Measurements from ENCODE around the gene VPS45.
A peak's percentile ranks its signal among the peaks of the same experiment; 100 is the strongest.
"Not testable (repeated sequence)": the region's sequence is repeated elsewhere in the genome, so short reads cannot be mapped to it uniquely, and the experiment has no call there.

Gene VPS45

DNA sequence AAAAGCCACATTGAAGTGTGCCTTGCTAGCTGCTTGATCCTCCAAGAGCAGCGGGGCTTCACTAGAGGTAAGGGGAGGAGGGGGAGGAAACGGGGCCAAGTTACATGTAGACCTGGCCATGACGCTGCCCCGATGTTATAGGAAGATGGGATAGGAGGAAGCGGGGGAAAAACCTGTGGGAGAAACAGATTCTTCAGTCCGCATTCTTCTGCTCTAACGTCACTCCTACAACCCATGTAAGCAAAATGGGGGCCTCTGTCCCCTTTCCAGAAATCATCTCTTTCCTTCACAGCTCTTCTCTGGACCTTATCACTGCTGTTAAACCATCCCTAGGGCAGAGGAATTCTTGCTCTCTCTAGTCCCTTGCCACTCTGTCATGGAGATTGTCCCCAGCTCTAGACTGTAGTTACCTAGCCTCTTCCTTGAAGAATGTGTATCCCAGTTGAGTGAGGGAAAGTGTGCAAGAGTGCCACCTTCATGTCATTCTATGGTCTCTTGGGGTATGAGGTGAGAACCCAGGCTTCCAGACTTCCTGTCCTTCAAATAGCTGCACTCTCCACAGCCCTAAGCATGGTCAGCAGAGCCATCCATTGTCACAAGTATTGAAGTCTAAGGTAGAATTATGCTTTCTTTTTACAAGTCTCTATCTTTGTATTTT, 93.5 kb downstream of the VPS45 start:
- DNase-seq (ENCODE audit: low read depth in 2 of 2), result no peak

DNA sequence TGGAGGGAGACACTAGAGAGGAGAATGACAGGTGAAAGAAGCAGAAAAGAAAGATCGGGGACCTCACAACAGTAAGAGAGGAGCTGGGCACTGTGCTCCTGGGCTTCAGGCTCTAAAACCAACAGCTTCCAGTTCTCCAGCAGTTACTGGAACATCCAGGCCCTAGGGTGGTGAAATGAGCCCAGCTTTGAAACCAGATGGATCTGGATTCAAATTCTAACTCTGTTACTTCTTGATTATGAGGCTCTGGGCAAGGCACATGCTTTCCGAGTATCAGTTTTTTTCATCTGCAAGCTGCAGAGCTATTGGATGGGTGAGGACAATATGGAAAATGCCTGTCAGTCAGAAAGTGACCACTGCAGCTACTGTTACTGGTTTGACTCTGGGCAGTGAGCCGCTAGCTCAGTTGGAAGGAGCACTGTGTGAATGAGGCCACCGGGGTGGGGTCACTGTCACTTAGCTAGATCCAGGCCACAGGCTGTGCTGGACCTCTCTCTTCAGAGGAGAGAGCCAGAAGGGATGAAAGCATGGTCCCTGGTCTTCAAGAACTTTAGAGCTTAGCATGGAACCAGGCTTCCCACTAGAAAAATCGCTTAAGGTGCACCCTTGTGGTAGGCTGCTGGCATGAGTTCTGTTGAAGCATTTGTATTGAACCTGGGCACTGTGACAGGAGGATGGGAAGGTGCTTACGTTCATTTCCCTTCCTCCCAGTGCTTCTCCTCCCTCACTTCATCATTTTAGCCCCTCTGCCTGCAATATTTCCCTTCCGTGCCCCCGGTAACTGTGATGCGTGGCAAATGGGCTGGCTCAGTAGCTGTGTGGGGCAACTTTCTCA, 94.4 kb downstream of the VPS45 start:
- no peak for DNase-seq (ENCODE audit: low read depth in 2 of 2)

GRCh38 chr1:150162582-150162861, 94.9 kb downstream of the VPS45 start:
- DNase-seq (ENCODE audit: low read depth in 2 of 2), result no peak

- no peak for DNase-seq (ENCODE audit: low read depth in 2 of 2)
Measured at GRCh38 chr1:150162862-150163706, 95.5 kb downstream of the VPS45 start.

DNA sequence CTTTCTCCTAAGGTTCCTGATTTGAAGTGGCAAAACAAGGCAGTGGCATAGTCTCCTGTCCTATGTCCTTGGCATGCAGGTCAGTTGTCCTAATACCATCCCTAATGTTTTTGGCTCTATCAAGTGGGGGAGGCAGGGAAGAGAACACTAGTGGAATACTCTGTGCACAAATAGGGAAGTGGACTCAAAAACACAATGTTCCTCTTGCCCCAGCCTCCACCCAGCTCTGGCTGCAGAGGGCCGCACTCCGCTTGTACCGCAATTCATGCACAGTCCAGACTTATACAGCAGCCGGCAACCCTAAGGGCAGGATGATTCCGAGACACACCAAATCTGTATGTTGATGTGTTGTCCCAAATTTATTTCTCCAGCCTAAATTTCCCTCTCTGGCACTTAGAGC, 96.6 kb downstream of the VPS45 start:
- DNase-seq (ENCODE audit: low read depth in 2 of 2), result no peak

DNA sequence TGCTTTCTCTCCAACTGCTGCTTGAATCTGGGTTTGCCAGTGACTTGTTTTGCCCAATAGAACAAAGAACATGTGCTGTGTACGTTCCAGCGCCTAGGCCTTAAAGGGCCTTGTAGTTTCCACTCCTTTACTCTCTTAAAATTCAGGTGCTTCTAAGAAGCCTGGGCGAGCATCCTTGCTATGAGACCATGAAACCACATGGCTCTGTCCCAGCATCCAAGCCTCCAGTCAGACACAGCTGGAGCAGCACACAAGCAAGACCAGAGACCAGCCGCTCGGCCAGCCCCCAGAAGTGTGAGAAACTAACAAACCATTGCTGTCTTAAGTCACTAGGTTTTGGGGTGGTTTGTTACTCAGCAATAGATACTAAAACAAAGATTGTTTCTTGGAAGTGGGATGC, 97.2 kb downstream of the VPS45 start:
- no peak for DNase-seq (ENCODE audit: low read depth in 2 of 2)

- DNase-seq (ENCODE audit: low read depth in 2 of 2), result no peak
Measured at GRCh38 chr1:150165622-150166612, 98.3 kb downstream of the VPS45 start.

DNA sequence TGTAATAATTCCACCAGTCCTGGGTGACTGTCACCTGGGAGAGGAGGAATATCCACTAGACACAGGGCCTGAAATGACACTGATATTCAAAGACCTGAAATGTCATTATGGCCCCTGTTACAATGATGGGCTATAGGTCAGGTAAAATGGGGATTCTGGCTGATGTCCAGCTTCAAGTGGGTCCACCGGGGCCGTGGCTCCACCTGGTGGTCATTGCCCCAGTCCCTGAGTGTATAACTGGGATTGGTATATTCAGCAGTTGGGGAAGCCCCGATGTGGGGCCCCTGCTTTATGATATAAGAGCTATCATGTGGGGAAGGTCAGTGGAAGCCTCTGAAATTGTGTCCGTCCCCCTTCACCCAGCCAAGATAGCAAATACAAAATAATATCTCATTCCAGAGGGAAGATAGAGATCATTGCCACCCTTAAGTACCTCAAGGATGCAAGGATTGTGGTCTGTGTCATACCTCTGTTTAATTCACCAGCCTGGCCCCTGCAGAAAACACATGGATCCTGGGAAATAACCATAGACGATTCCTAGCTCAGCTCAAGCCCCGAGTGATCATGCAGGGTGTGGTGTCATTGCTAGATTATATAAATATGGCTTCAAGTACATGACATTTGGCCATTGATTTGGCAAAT, 101.5 kb downstream of the VPS45 start:
- DNase-seq (ENCODE audit: low read depth in 2 of 2), result peak in 1 of 2 donors; percentile 29

- no peak for DNase-seq (ENCODE audit: low read depth in 2 of 2)
Measured at GRCh38 chr1:150171801-150172200, 104.2 kb downstream of the VPS45 start.

DNA sequence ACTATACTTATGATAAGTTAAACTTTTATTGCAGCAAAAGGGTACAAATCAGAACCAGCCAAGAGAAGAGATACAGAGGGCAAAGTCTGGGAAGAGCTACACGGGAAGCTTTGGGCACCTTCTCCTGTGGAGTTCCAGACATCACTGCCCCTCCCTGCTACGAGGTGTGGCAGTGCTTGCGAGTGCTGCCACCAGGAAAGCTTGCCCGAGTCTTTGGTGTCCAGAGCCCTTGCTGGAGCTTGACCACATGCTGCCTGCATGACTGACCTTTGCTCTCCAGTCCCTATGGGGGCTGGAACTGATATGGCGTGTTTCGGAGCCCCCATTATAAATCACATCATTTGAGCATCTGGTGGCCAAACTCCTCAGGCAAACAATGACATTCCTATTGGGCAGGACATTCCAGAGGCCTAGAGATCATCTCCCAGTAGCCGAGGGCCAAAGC, 105.6 kb downstream of the VPS45 start:
- DNase-seq (ENCODE audit: low read depth in 2 of 2), result no peak

DNA sequence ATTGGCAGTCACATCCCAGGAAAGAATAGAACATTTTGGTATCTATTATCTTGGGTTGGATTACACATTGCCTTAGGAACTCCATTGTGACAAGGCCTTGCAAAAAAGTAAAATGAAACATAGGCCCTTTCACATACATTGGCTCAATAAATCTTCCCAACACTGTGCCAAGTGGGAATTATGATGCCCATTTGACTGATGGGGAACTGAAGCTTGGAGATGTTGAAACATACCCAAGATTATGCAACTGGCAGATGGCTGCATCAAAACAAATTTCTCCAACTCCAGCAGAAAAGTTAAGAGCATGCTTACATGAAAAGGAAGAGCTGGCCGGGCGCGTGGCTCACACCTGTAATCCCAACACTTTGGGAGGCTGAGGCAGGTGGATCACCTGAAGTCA, 109.0 kb downstream of the VPS45 start:
- DNase-seq (ENCODE audit: low read depth in 2 of 2), result no peak

GRCh38 chr1:150178548-150178947, 111.0 kb downstream of the VPS45 start:
- DNase-seq (ENCODE audit: low read depth in 2 of 2), result no peak

DNA sequence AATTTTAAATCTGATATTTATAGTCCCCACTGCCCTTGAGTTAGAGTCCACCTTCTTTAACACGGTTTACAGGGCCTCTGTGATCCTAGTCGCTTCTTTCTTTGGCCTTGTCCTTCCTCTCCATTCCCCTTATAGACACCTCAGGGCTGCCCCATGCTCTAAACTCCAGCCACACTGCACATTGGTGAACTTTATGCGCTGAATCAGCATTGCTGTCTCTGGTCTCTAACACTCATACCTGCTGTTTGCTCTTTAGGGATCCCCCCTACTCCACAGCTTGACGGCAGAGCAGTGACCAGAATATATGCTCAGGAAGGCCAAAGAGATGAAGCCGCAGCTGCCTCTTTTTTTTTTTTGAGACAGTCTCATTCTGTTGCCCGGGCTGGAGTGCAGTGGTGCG, 112.3 kb downstream of the VPS45 start:
- no peak for DNase-seq (ENCODE audit: low read depth in 2 of 2)

DNA sequence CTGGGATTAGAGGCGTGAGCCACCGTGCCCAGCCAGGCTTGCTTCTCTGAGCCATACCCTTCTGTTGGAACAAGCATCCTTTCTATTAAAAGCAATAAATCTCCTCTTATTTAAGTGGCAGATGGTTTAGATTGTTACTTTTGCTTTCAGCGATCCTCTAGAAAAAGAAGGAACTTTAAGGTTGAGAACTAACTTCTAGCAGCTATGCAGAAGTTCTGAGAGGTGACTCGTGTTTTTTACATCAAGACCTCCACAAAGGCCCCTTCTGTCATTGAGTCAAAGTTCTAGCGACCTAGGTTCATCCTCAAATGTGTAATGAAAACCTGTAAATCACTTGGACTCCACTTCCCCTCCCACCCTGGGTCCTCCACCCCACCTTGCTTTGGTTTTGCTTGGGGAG, 112.9 kb downstream of the VPS45 start:
- DNase-seq (ENCODE audit: low read depth in 2 of 2), result no peak

DNA sequence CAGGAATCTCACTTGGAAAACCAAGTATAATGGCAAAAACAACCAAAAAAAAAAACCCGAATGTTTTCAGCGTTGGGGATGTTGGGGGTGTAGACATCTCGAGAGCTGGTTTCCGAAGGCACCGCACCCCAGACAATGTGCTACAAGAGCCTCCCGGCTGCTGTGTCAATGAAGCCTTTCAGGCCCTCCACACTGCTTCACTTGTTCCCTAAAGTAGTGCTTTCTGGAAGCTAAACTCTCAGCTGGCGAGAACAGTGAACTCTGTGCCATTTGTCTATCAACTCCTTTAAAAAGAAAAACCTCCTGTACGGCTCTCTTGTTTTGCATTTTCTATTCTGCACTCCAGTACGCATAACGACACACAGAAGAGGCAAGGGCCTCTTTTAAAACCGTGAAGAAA, 114.7 kb downstream of the VPS45 start:
- no peak for DNase-seq (ENCODE audit: low read depth in 2 of 2)

- no peak for DNase-seq (ENCODE audit: low read depth in 2 of 2)
Measured at GRCh38 chr1:150183061-150183460, 115.5 kb downstream of the VPS45 start.

DNA sequence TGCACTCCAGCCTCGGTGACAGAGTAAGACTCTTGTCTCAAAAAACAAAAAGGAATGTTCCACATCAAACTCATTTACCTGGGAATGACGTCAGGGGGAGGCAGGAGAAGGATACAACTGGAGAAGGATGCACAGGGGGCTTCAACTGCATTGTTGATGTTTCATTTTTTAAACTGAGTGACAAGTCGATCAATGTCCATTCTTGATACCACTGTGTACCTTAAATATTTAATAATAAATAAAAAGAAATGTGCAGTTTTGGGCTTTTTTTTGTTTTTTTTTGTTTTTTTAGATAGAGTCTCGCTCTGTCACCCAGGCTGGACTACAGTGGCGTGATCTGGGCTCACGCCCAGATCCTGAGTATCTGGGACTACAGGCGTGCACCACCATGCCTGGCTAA, 117.9 kb downstream of the VPS45 start:
- DNase-seq (ENCODE audit: low read depth in 2 of 2), result no peak

DNA sequence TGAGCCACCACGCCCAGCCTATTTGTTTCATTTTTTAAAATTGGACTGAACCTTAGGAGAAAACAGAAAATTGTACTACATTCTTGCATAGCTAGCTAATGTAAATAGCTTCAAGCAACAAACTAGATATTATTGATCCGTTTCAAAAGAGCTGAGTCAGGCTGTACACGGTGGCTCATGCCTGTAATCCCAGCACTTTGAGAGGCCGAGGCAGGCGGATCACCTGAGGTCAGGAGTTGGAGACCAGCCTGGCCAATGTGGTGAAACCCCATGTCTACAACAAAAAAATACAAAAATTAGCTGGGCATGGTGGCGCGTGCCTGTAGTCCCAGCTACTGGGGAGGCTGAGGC, 118.8 kb downstream of the VPS45 start:
- not testable (repeated sequence) for DNase-seq (ENCODE audit: low read depth in 2 of 2)

DNA sequence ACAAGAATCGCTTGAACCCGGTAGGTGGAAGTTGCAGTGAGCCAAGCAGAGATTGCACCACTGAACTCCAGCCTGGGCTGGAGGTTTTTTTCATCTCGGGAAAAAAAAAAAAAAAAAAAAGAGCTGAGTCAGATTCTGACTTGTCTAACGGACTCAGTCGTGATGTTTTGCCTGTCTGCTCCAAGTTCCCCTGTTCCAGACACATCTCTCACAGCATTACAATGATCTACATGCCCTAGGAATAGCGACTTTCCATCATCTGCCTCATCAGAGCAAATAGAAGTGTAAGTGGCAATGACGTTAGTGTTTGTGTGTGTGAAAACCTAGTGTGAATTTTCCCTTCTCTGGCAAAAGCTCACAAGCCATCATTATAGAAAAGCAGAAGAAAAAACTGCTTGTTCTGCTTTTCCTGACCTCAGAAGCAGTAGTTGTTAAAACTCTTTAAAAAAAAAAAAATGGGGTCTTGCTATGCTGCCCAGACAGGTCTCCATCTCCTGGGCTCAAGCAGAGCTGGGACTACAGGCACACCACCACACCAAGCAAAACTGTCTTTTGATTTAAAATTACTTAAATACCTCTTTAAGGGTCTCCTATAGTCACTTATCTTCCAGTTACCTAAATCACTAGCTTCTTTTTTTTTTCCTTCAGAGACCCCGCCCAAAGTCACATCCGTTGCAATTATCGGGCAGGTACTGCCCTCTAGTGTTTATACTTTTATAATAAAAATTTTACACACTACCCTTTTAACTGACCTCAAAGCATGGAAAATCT, 119.4 kb downstream of the VPS45 start:
- DNase-seq (ENCODE audit: low read depth in 2 of 2), result no peak

DNA sequence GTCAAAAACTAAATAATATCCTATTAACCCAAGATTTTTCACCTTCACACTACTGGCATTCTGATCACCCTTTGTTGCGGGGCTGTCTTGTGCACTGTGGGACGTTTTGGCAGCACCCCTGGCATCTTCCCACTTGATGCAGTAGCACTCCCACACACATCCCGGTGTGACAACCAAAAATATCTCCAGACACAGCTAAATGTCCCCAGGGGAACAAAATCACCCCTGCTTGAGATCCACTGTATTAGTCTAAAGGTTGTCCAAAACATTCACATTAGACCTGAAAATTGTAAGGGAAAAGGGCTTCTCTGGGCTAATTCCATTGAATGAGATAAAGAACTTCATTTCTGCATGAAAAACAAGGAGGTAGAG, 120.0 kb downstream of the VPS45 start:
- no peak for DNase-seq (ENCODE audit: low read depth in 2 of 2)

All from activated CD8-positive, alpha-beta memory T cell treated with anti-CD3 and anti-CD28 coated beads for 4 hours (primary cell).